ENCODE measurements around the gene ZC3H7A. TPM values are rescaled to one million over a fixed set of nuclear protein-coding genes. Genes with fewer than 3 reads are reported as not detected.

Gene ZC3H7A
- total and polyA plus RNA-seq, 2 of the 13 experiments (the other 11 are each of a cell fraction or from before 2014, with no cell fraction given), result 29.2 to 36.8 TPM

- Histone ChIP-seq H4K20me1 (ENCODE audit: insufficient read depth, low read length) (no peaks in the 10 kb centered on the region), H3K27me3 (ENCODE audit: control insufficient read depth in 1 of 2, insufficient read depth in 2 of 2, low read length in 2 of 2) (no peaks in the 10 kb centered on the region), H3K9ac (ENCODE audit: insufficient read depth, low read depth, low read length) (no peak overlapping the region), H3K4me1 (ENCODE audit: insufficient read depth, low read length) (peaks cover 46% of the 10 kb centered on the region), H3K9me3 (ENCODE audit: low read length) (no peaks in the 10 kb centered on the region), H3K36me3 (replicated peaks in 1 of 2; ENCODE audit: control insufficient read depth in 1 of 2, insufficient read depth in 2 of 2, low read length in 2 of 2) (peaks cover 22 to 59% of the 10 kb centered on the region in 2 experiments), H2AFZ (ENCODE audit: low read length) (no peak overlapping the region), H3K4me3 (replicated peaks in 1 of 3; ENCODE audit: insufficient read depth in 1 of 3, low read depth in 2 of 3, low read length in 3 of 3) (no peak overlapping the region), H3K79me2 (ENCODE audit: insufficient read depth, low read length) (no peaks in the 10 kb centered on the region), H3K27ac (ENCODE audit: extremely low read length, insufficient read depth, low read length) (no peak overlapping the region), H3K4me2 (ENCODE audit: low read depth, low read length) (no peak overlapping the region)
- ATAC-seq (no peak), DNase-seq (ENCODE audit: low spot score) (no peak), FAIRE-seq (no peak)
- in situ Hi-C loops (cut with HindIII; ENCODE audit: extremely low pct_ligation_motif_present, low pct_unique_long_range_greater_than_20kb) (no loop called here), intact Hi-C loops (cut with micrococcal nuclease; ENCODE audit: unreplicated experiment) (loop anchor here (2.0 kb wide), 1 partner anchor 27 kb away; no protein-coding TSS in a partner anchor)
- WGBS (ENCODE audit: low lambda C conversion rate), result 98% methylated on average over 4 of the region's 4 CpGs
- no TSS peak for BruUV-seq (replicated peaks)
- POLR2A ChIA-PET, result interaction anchor here (0.6 to 3.9 kb wide), 5 partner anchors 11 to 146 kb away, joined by 3 to 74 read pairs (median 5); partner anchors contain the start of genes TXNDC11 and ZC3H7A
- CTCF ChIA-PET (ENCODE audit: low intra/inter-chr PET ratio, low total read pairs), result no interaction called here
- no peak for TF ChIP-seq KAT8 (CRISPR knock-in tag; IDR thresholded peaks at IDR 0.05)
- TF ChIP-seq ZNF710 (CRISPR knock-in tag; IDR thresholded peaks at IDR 0.05; ENCODE audit: borderline replicate concordance), result no peak
- TF ChIP-seq ZNF3 (CRISPR knock-in tag; IDR thresholded peaks at IDR 0.05), result no peak
- no peak for TF ChIP-seq ZNF670 (CRISPR knock-in tag; IDR thresholded peaks at IDR 0.05; ENCODE audit: borderline replicate concordance)
- TF ChIP-seq SUZ12 (IDR thresholded peaks at IDR 0.05; ENCODE audit: low read depth, low read length), result no peak
- no peak for TF ChIP-seq ZNF724P (CRISPR knock-in tag; IDR thresholded peaks at IDR 0.05; ENCODE audit: borderline replicate concordance)
- TF ChIP-seq NCOA1 (CRISPR knock-in tag; IDR thresholded peaks at IDR 0.05), result no peak
- TF ChIP-seq GATA4 (IDR thresholded peaks at IDR 0.05; ENCODE audit: borderline replicate concordance, low read depth), result no peak
- TF ChIP-seq HNF4G (IDR thresholded peaks at IDR 0.05; ENCODE audit: borderline replicate concordance, low read depth, low read length), result no peak
- no peak for TF ChIP-seq HNF4G (CRISPR knock-in tag; IDR thresholded peaks at IDR 0.05; ENCODE audit: borderline replicate concordance, low read depth)
- TF ChIP-seq, protein P1, sequence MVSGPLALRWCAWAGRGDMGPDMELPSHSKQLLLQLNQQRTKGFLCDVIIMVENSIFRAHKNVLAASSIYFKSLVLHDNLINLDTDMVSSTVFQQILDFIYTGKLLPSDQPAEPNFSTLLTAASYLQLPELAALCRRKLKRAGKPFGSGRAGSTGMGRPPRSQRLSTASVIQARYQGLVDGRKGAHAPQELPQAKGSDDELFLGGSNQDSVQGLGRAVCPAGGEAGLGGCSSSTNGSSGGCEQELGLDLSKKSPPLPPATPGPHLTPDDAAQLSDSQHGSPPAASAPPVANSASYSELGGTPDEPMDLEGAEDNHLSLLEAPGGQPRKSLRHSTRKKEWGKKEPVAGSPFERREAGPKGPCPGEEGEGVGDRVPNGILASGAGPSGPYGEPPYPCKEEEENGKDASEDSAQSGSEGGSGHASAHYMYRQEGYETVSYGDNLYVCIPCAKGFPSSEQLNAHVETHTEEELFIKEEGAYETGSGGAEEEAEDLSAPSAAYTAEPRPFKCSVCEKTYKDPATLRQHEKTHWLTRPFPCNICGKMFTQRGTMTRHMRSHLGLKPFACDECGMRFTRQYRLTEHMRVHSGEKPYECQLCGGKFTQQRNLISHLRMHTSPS (CRISPR knock-in tag; IDR thresholded peaks at IDR 0.05; ENCODE audit: low read depth), result no peak
- no peak for TF ChIP-seq POGK (CRISPR knock-in tag; conservative IDR thresholded peaks at IDR 0.05)
- TF ChIP-seq SP5 (CRISPR knock-in tag; IDR thresholded peaks at IDR 0.05; ENCODE audit: borderline replicate concordance, low read depth), result no peak
- no peak for TF ChIP-seq DPF2 (CRISPR knock-in tag; IDR thresholded peaks at IDR 0.05; ENCODE audit: borderline replicate concordance, low read depth)
- TF ChIP-seq, protein P2, sequence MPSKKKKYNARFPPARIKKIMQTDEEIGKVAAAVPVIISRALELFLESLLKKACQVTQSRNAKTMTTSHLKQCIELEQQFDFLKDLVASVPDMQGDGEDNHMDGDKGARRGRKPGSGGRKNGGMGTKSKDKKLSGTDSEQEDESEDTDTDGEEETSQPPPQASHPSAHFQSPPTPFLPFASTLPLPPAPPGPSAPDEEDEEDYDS (CRISPR knock-in tag; IDR thresholded peaks at IDR 0.05), result no peak
- TF ChIP-seq ISX (CRISPR knock-in tag; conservative IDR thresholded peaks at IDR 0.05), result no peak
- TF ChIP-seq CTCF (CRISPR knock-in tag; IDR thresholded peaks at IDR 0.05), result no peak
- no peak for TF ChIP-seq JUND (CRISPR knock-in tag; IDR thresholded peaks at IDR 0.05)
- no peak for TF ChIP-seq ZNF282 (IDR thresholded peaks at IDR 0.05; ENCODE audit: partially characterized antibody)
Observed at GRCh38 chr16:11759997-11760396, 37.1 kb downstream of the ZC3H7A start.

Data from HepG2 (cell line).